Osteoblast (primary cell): ENCODE data around the gene NOB1. TPM values are rescaled to one million over a fixed set of nuclear protein-coding genes. Genes with fewer than 3 reads are reported as not detected.
A peak's percentile ranks its signal among the peaks of the same experiment; 100 is the strongest.

Experiments
- DNase-seq: peaks from one replicate; pipeline ENCODE4 v3.0.0; 2011; ENCODE audit warnings: low spot score, mixed read lengths; ENCODE audit not compliant: insufficient read length; ENCODE audit errors: missing footprints
- H2AFZ ChIP-seq: 2 replicates; pipeline ENCODE4 v1.6.0; 2011; ENCODE audit warnings: mild to moderate bottlenecking, low read length
- H3K27ac ChIP-seq: 2 replicates; pipeline ENCODE4 v1.5.1; 2011; ENCODE audit warnings: mild to moderate bottlenecking, low read depth, low read length, moderate library complexity
- H3K27me3 ChIP-seq: 2 replicates; pipeline ENCODE4 v1.6.0; 2012; ENCODE audit warnings: mild to moderate bottlenecking, control low read depth, inconsistent platforms, low read length, moderate library complexity; ENCODE audit not compliant: insufficient read depth
- H3K36me3 ChIP-seq: 2 replicates; pipeline ENCODE4 v1.5.1; 2011; ENCODE audit warnings: mild to moderate bottlenecking, low read length, control low read depth, moderate library complexity; ENCODE audit not compliant: insufficient read depth
- H3K4me1 ChIP-seq: 2 replicates; pipeline ENCODE4 v1.5.1; 2011; ENCODE audit warnings: mild to moderate bottlenecking, low read length, control low read depth, moderate library complexity; ENCODE audit not compliant: insufficient read depth
- H3K4me2 ChIP-seq: 2 replicates; pipeline ENCODE4 v1.6.0; 2011; ENCODE audit warnings: mild to moderate bottlenecking, low read length; ENCODE audit not compliant: insufficient read depth
- H3K4me3 ChIP-seq: fragments of 200-600 bp; sonication (generic); 3 replicates; pipeline ENCODE4 v1.5.1; 2012; ENCODE audit warnings: mild to moderate bottlenecking, low read length, inconsistent platforms; ENCODE audit not compliant: insufficient read depth
- H3K79me2 ChIP-seq: 2 replicates; pipeline ENCODE4 v1.6.0; 2012; ENCODE audit warnings: mild to moderate bottlenecking, low read length, control low read depth, inconsistent platforms; ENCODE audit not compliant: insufficient read depth
- H3K9me3 ChIP-seq: 2 replicates; pipeline ENCODE4 v1.5.1; 2011; ENCODE audit warnings: low read depth, low read length, control low read depth
- H4K20me1 ChIP-seq: 2 replicates; pipeline ENCODE4 v1.6.0; 2012; ENCODE audit warnings: mild to moderate bottlenecking, low read length, control low read depth; ENCODE audit not compliant: insufficient read depth
- CTCF ChIP-seq: IDR thresholded peaks from 2 replicates; pipeline ENCODE4 v1.5.1; 2011; ENCODE audit warnings: mild to moderate bottlenecking, low read depth, low read length, moderate library complexity; ENCODE audit errors: extremely low read depth
- total RNA-seq: library from RNA; depleted of rRNA; stranded (reverse); fragments of >200 nt; gene quantifications from 2 replicates; pipeline ENCODE4 v1.2.3, GENCODE V29; 2012

NOB1 gene
- total RNA-seq, 1 donor, result 35.5 TPM

GRCh38 chr16:69707920-69708683 is 46.6 kb downstream of the NOB1 start:
- Histone ChIP-seq H3K4me2 (no peak overlapping the region), H3K9me3 (no peaks in the 10 kb centered on the region), H3K79me2 (peaks cover 4% of the 10 kb centered on the region), H3K36me3 (peaks cover 50% of the 10 kb centered on the region), H3K4me1 (peaks cover 32% of the 10 kb centered on the region), H2AFZ (no peak overlapping the region), H3K27ac (no peak overlapping the region), H3K27me3 (no peaks in the 10 kb centered on the region), H3K4me3 (no peak overlapping the region), H4K20me1 (no peaks in the 10 kb centered on the region)
- peak; percentile 3 for DNase-seq
- no peak for TF ChIP-seq CTCF

DNA sequence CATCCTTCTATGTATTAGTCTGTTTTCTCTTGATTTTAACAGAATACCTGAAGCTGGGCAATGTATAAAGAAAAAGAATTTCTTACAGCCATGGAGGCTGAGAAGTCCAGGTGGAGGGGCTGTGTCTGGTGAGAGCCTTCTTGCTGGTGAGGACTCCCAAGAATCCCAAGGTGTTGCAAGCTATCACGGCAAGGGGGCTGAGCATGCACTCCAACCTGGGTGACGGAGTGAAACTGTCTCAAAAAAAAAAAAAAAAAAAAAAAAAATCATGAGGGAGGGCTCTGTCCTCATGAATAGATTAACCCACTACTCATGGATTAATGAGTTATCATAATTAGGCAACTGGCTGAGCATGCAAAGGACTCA is 47.8 kb downstream of the NOB1 start:
- Histone ChIP-seq H3K36me3 (peaks cover 42% of the 10 kb centered on the region), H4K20me1 (no peaks in the 10 kb centered on the region), H3K27ac (no peak overlapping the region), H3K4me2 (no peak overlapping the region), H3K4me3 (no peak overlapping the region), H3K9me3 (no peaks in the 10 kb centered on the region), H3K79me2 (peaks cover 4% of the 10 kb centered on the region), H3K27me3 (no peaks in the 10 kb centered on the region), H2AFZ (no peak overlapping the region), H3K4me1 (peaks cover 29% of the 10 kb centered on the region)
- TF ChIP-seq CTCF, result no peak
- DNase-seq, result no peak

GRCh38 chr16:69706256-69706974 is 48.3 kb downstream of the NOB1 start:
- H3K4me1 ChIP-seq, result peaks cover 29% of the 10 kb centered on the region
- no peaks in the 10 kb centered on the region for H3K9me3 ChIP-seq
- H3K27ac ChIP-seq, result peak overlapping the region; percentile 7
- peaks cover 42% of the 10 kb centered on the region for H3K36me3 ChIP-seq
- peaks cover 8% of the 10 kb centered on the region for H3K79me2 ChIP-seq
- no peak overlapping the region for H3K4me2 ChIP-seq
- no peak for TF ChIP-seq CTCF
- H4K20me1 ChIP-seq, result no peaks in the 10 kb centered on the region
- H3K4me3 ChIP-seq, result no peak overlapping the region
- no peak overlapping the region for H2AFZ ChIP-seq
- no peaks in the 10 kb centered on the region for H3K27me3 ChIP-seq
- peak; percentile 21 for DNase-seq

DNA sequence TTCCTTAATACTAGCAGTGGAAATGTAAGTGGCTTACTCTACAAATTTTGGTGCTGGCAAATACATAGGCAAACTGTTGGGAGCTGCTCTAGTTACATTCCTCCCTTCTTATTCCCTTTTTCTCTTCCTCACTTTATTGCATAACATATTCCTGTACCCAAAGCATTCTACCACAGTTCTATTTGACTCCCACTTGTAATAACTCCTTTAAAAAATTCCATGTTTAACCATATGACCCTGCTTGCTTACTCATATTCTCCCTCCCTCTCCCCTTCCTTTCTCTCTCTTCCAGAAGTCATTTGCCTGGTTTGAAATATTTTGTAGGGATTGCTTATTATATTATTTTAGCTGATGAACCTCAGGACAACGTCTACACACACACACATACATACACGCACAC is 51.1 kb downstream of the NOB1 start:
- Histone ChIP-seq H3K27me3 (no peaks in the 10 kb centered on the region), H3K36me3 (peaks cover 27% of the 10 kb centered on the region), H2AFZ (no peak overlapping the region), H3K9me3 (no peaks in the 10 kb centered on the region), H3K4me3 (no peak overlapping the region), H3K27ac (no peak overlapping the region), H3K4me2 (no peak overlapping the region), H3K79me2 (peaks cover 13% of the 10 kb centered on the region), H4K20me1 (no peaks in the 10 kb centered on the region), H3K4me1 (peaks cover 14% of the 10 kb centered on the region)
- no peak for DNase-seq
- no peak for TF ChIP-seq CTCF
